ENCODE results near the gene GRAMD1B. TPM values are rescaled to one million over a fixed set of nuclear protein-coding genes. Genes with fewer than 3 reads are reported as not detected.
"Not testable (repeated sequence)": the region's sequence is repeated elsewhere in the genome, so short reads cannot be mapped to it uniquely, and the experiment has no call there.

The GRAMD1B gene
- total RNA-seq, 2 donors from 2014 or later = 1.7 to 1.9 TPM

- H3K4me1 ChIP-seq = no peaks in the 10 kb centered on the region
- no peaks in the 10 kb centered on the region for H3K36me3 ChIP-seq
- H3K9ac ChIP-seq (ENCODE audit: low read depth in 2 of 2, low read length in 2 of 2) = no peak overlapping the region
- no peak for TF ChIP-seq CTCF (IDR thresholded peaks at IDR 0.05)
- H3K9me3 ChIP-seq = no peaks in the 10 kb centered on the region
- no peak for DNase-seq
- intact Hi-C loops (cut with DNase I) = no loop called here
- no peak overlapping the region for H3K27ac ChIP-seq
- no peaks in the 10 kb centered on the region for H3K27me3 ChIP-seq
- H3K4me3 ChIP-seq = no peak overlapping the region
These were observed 75.7 kb downstream of the GRAMD1B start for GRCh38 chr11:123505546-123506299.

GRCh38 chr11:123507043-123507442, 77.0 kb downstream of the GRAMD1B start:
- DNase-seq = no peak
- H3K27me3 ChIP-seq = no peaks in the 10 kb centered on the region
- no peak for TF ChIP-seq CTCF (IDR thresholded peaks at IDR 0.05)
- no peaks in the 10 kb centered on the region for H3K9me3 ChIP-seq
- no peak overlapping the region for H3K9ac ChIP-seq (ENCODE audit: low read depth in 2 of 2, low read length in 2 of 2)
- H3K36me3 ChIP-seq = no peaks in the 10 kb centered on the region
- intact Hi-C loops (cut with DNase I) = no loop called here
- H3K4me1 ChIP-seq = no peaks in the 10 kb centered on the region
- no peak overlapping the region for H3K4me3 ChIP-seq
- no peak overlapping the region for H3K27ac ChIP-seq

GRCh38 chr11:123509737-123510578, 79.9 kb downstream of the GRAMD1B start:
- no peak overlapping the region for H3K27ac ChIP-seq
- H3K36me3 ChIP-seq = no peaks in the 10 kb centered on the region
- no peak overlapping the region for H3K4me3 ChIP-seq
- no peaks in the 10 kb centered on the region for H3K4me1 ChIP-seq
- no peaks in the 10 kb centered on the region for H3K27me3 ChIP-seq
- no peaks in the 10 kb centered on the region for H3K9me3 ChIP-seq
- no peak for DNase-seq
- TF ChIP-seq CTCF (IDR thresholded peaks at IDR 0.05) = no peak
- intact Hi-C loops (cut with DNase I) = no loop called here
- no peak overlapping the region for H3K9ac ChIP-seq (ENCODE audit: low read depth in 2 of 2, low read length in 2 of 2)

- TF ChIP-seq CTCF (IDR thresholded peaks at IDR 0.05) = no peak
- no peak overlapping the region for H3K4me3 ChIP-seq
- no peak overlapping the region for H3K27ac ChIP-seq
- no peaks in the 10 kb centered on the region for H3K4me1 ChIP-seq
- no peak overlapping the region for H3K9ac ChIP-seq (ENCODE audit: low read depth in 2 of 2, low read length in 2 of 2)
- H3K9me3 ChIP-seq = no peaks in the 10 kb centered on the region
- no peaks in the 10 kb centered on the region for H3K27me3 ChIP-seq
- intact Hi-C loops (cut with DNase I) = no loop called here
- no peaks in the 10 kb centered on the region for H3K36me3 ChIP-seq
- DNase-seq = no peak
These were observed 80.5 kb downstream of the GRAMD1B start for GRCh38 chr11:123510579-123510905.

- H3K36me3 ChIP-seq = no peaks in the 10 kb centered on the region
- peak; percentile 85 for TF ChIP-seq CTCF (IDR thresholded peaks at IDR 0.05)
- H3K27me3 ChIP-seq = no peaks in the 10 kb centered on the region
- intact Hi-C loops (cut with DNase I) = no loop called here
- H3K9me3 ChIP-seq = no peaks in the 10 kb centered on the region
- no peaks in the 10 kb centered on the region for H3K4me1 ChIP-seq
- H3K9ac ChIP-seq (ENCODE audit: low read depth in 2 of 2, low read length in 2 of 2) = no peak overlapping the region
- no peak overlapping the region for H3K4me3 ChIP-seq
- no peak overlapping the region for H3K27ac ChIP-seq
- peak; percentile 76 for DNase-seq
These were observed 81.2 kb downstream of the GRAMD1B start for GRCh38 chr11:123511037-123511870.

GRCh38 chr11:123513309-123513708, 83.2 kb downstream of the GRAMD1B start:
- not testable (repeated sequence) for H3K9me3 ChIP-seq; H3K4me1 ChIP-seq; DNase-seq; H3K36me3 ChIP-seq; H3K27me3 ChIP-seq; H3K27ac ChIP-seq; H3K4me3 ChIP-seq; H3K9ac ChIP-seq (ENCODE audit: low read depth in 2 of 2, low read length in 2 of 2)
- intact Hi-C loops (cut with DNase I) = loop anchor here (2.0 kb wide), 1 partner anchor 65 kb away; no protein-coding TSS in a partner anchor
